ENCODE measurements around the gene APBB1. TPM values are rescaled to one million over a fixed set of nuclear protein-coding genes. Genes with fewer than 3 reads are reported as not detected.

APBB1 gene
- total RNA-seq, 1 experiment from 2014 or later = 34.8 TPM

DNA sequence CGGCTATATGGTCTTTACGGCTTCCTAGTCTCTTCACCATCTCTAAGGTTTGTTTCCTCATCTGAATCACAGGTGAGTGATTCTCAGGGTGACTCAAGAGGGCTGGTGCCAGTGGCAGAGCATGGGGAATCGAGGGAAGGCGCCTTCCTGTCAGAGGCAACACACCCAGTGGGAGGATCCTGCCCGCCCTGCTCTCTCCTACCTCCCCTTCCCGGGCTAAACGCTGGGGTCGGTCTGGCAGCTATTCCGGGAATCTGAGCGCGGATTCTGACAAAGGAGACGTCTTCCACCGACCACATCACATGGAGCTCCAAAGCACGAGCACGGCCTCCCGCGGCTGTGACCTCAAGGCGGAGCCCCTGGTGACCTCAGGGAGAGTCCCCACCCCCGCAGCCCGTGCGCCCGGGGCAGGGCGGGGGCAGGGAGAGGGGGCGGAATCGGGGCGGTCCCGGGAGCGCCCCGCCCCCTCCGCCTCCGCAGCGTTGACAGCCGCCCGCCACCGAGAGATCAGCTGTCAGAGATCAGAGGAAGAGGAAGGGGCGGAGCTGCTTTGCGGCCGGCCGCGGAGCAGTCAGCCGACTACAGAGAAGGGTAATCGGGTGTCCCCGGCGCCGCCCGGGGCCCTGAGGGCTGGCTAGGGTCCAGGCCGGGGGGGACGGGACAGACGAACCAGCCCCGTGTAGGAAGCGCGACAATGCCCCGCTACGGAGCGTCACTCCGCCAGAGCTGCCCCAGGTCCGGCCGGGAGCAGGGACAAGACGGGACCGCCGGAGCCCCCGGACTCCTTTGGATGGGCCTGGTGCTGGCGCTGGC, 28.8 kb downstream of the APBB1 start, which contains the start of gene SMPD1:
SMPD1 (plus strand) TSS at position 570 of the 813 bp plus-strand sequence; CDS start at position 695, 125 bp downstream.
- WGBS (ENCODE audit: extremely low coverage, insufficient read length, low lambda C conversion rate) = no CpG with 5 or more reads among the region's 63 CpGs
- Mint-ChIP-seq H3K4me1 (peaks cover 33 to 42% of the 10 kb centered on the region in 2 experiments), H3K27ac (peak within 1 kb of the TSS; percentile 83 to 98 (median 96); a peak in 4 of 7 replicates)

More for the DNA sequence above, 28.8 kb downstream of the APBB1 start, which contains the start of gene SMPD1:
- Histone ChIP-seq H3K23ac (ENCODE audit: insufficient read length, low read depth, low read length) (no peak within 1 kb of the TSS), H3K9me3 (ENCODE audit: control insufficient read depth, low read depth, low read length) (no peaks in the 10 kb centered on the region), H3K4me1 (ENCODE audit: insufficient read depth, low read length) (peaks cover 4% of the 10 kb centered on the region; the same call in 1 of the 2 replicates), H3K79me1 (ENCODE audit: insufficient read depth, low read depth, low read length, poor library complexity, severe bottlenecking) (no peaks in the 10 kb centered on the region), H4K20me1 (ENCODE audit: control insufficient read depth, insufficient read depth, insufficient read length) (no peaks in the 10 kb centered on the region), H3K56ac (ENCODE audit: insufficient read length, low read depth, low read length) (no peak within 1 kb of the TSS), H3K14ac (ENCODE audit: insufficient read depth, low read length) (no peak within 1 kb of the TSS), H3K27ac (ENCODE audit: insufficient read length, low read depth, low read length) (no peak within 1 kb of the TSS), H4K5ac (ENCODE audit: insufficient read length, low read depth, low read length) (no peak within 1 kb of the TSS), H2BK120ac (ENCODE audit: low read depth, low read length, poor library complexity, severe bottlenecking) (no peak within 1 kb of the TSS), H3K9ac (ENCODE audit: extremely low read depth, insufficient read length, low read length) (no peak within 1 kb of the TSS), H3K4ac (ENCODE audit: low read depth, low read length) (no peak within 1 kb of the TSS), H4K8ac (replicated peaks; ENCODE audit: insufficient read length, low read depth, low read length) (no peak within 1 kb of the TSS), H3K18ac (ENCODE audit: insufficient read length, low read depth, low read length) (no peak within 1 kb of the TSS), H3T11ph (ENCODE audit: low read length) (no peak within 1 kb of the TSS), H2AFZ (ENCODE audit: low read length) (no peak within 1 kb of the TSS), H3K4me2 (ENCODE audit: insufficient read depth, insufficient read length, low read length) (peak within 1 kb of the TSS; percentile 36), H3K27me3 (ENCODE audit: insufficient read depth, low read length) (0 out of 2 replicates have a peak, but pooled peaks cover 2% of the 10 kb centered on the region), H2BK5ac (ENCODE audit: insufficient read length, low read length) (no peak within 1 kb of the TSS), H2AK5ac (ENCODE audit: insufficient read length, low read length) (no peak within 1 kb of the TSS), H2BK12ac (ENCODE audit: insufficient read length, low read depth, low read length) (no peak within 1 kb of the TSS), H3K23me2 (ENCODE audit: insufficient read length, low read depth, low read length, poor library complexity, severe bottlenecking) (peaks cover 7% of the 10 kb centered on the region), H2BK20ac (ENCODE audit: low read depth, low read length, poor library complexity, severe bottlenecking) (no peak within 1 kb of the TSS), H2BK15ac (ENCODE audit: low read depth, low read length) (no peak within 1 kb of the TSS), H3K79me2 (ENCODE audit: insufficient read depth, low read length) (no peaks in the 10 kb centered on the region), H4K91ac (ENCODE audit: insufficient read length, low read depth, low read length) (no peak within 1 kb of the TSS)
- Mint-ChIP-seq H3K9me3 (no peaks in the 10 kb centered on the region), H3K27me3 (ENCODE audit: low read depth) (peaks cover 8% of the 10 kb centered on the region), H3K4me3 (peak within 1 kb of the TSS; percentile 84 to 93), H3K36me3 (ENCODE audit: insufficient read depth in 1 of 3, low read depth in 3 of 3) (peaks cover 0 to 3% (median 0%) of the 10 kb centered on the region in 3 experiments; a peak in 1 of 7 replicates)
- DNase-seq = peak; percentile 90
- TF ChIP-seq, protein P1, sequence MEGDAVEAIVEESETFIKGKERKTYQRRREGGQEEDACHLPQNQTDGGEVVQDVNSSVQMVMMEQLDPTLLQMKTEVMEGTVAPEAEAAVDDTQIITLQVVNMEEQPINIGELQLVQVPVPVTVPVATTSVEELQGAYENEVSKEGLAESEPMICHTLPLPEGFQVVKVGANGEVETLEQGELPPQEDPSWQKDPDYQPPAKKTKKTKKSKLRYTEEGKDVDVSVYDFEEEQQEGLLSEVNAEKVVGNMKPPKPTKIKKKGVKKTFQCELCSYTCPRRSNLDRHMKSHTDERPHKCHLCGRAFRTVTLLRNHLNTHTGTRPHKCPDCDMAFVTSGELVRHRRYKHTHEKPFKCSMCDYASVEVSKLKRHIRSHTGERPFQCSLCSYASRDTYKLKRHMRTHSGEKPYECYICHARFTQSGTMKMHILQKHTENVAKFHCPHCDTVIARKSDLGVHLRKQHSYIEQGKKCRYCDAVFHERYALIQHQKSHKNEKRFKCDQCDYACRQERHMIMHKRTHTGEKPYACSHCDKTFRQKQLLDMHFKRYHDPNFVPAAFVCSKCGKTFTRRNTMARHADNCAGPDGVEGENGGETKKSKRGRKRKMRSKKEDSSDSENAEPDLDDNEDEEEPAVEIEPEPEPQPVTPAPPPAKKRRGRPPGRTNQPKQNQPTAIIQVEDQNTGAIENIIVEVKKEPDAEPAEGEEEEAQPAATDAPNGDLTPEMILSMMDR (conservative IDR thresholded peaks at IDR 0.05) = no peak

Measured in H9 (cell line).